WTC11 (cell line): ENCODE data around the gene ELMO1.

Source experiments
- JUN ChIP-seq: sonication (generic); formaldehyde crosslinking; IDR thresholded peaks from 2 replicates; pipeline ENCODE4 v1.8.0; 2023; ENCODE audit warnings: mild to moderate bottlenecking, missing genetic modification reagents
- NR2C2 ChIP-seq: sonication (generic); formaldehyde crosslinking; IDR thresholded peaks from 2 replicates; pipeline ENCODE4 v1.8.0; 2022; ENCODE audit warnings: mild to moderate bottlenecking, missing genetic modification reagents
- SMAD3 ChIP-seq: sonication (generic); formaldehyde crosslinking; IDR thresholded peaks from 2 replicates; pipeline ENCODE4 v1.8.0; 2022; ENCODE audit warnings: missing genetic modification reagents, mild to moderate bottlenecking, borderline replicate concordance
- ZNF232 ChIP-seq: sonication (generic); formaldehyde crosslinking; IDR thresholded peaks from 2 replicates; pipeline ENCODE4 v1.8.0; 2022; ENCODE audit warnings: mild to moderate bottlenecking, missing genetic modification reagents
- TF ChIP-seq, protein P1 (sequence below): sonication (generic); formaldehyde crosslinking; IDR thresholded peaks from 2 replicates; pipeline ENCODE4 v1.8.0; 2022; ENCODE audit warnings: mild to moderate bottlenecking, missing genetic modification reagents
- TF ChIP-seq, protein P2 (sequence below): fragments of 200-600 bp; IDR thresholded peaks from 2 replicates; pipeline ENCODE4 v1.8.0; 2022; ENCODE audit warnings: antibody characterized with exemption
- TF ChIP-seq, protein P3 (sequence below): fragments of 250-450 bp; sonication (Bioruptor Pico); conservative IDR thresholded peaks from 2 replicates; pipeline ENCODE4 v1.9.0; 2021; ENCODE audit warnings: mild to moderate bottlenecking
- TF ChIP-seq, protein P4 (sequence below): fragments of 250-450 bp; sonication (Bioruptor Pico); IDR thresholded peaks from 2 replicates; pipeline ENCODE4 v1.9.0; 2021; ENCODE audit warnings: mild to moderate bottlenecking

DNA sequence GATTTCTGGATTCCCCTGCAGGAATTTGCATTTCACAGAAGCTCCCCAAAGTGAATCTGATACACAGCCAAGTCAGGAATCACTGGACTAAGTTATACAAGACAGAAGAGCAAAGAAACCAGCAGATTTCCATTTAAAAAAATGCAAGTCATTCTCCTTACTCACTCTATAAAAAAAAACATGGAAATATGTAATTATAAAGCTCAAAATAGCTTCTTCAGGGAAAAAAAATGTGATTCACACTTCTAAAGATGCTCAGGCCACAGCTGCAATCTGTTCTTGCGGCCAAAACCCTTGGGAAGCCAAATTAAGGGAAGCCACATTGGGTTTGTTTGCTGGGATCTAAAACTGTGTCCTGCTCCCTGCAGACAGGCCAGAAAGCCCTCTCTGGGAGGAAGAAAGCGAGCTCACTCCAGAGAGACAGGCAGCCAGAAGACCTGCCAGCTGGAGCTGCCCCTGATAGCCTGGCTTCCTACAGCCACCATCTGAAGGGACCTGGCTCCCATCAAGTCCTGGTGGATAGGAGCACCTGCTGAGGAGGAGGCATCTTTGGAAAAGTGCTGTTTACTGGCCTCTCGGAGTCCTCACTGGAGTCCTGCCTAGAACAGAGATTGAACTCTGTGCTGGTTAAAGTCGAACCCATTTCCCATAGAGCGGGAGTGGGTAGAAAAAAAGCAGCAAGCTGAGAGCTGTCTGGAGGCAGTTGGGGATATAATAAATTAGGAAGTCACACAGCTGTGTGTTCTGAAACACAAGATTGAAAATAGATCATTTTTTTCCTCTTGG is 365.2 kb downstream of the ELMO1 start:
- TF ChIP-seq, protein P1, sequence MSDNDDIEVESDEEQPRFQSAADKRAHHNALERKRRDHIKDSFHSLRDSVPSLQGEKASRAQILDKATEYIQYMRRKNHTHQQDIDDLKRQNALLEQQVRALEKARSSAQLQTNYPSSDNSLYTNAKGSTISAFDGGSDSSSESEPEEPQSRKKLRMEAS (CRISPR knock-in tag), result no peak
- no peak for TF ChIP-seq JUN (CRISPR knock-in tag)
- TF ChIP-seq SMAD3 (CRISPR knock-in tag), result no peak
- no peak for TF ChIP-seq NR2C2
- TF ChIP-seq ZNF232 (CRISPR knock-in tag), result no peak
- TF ChIP-seq, protein P2, sequence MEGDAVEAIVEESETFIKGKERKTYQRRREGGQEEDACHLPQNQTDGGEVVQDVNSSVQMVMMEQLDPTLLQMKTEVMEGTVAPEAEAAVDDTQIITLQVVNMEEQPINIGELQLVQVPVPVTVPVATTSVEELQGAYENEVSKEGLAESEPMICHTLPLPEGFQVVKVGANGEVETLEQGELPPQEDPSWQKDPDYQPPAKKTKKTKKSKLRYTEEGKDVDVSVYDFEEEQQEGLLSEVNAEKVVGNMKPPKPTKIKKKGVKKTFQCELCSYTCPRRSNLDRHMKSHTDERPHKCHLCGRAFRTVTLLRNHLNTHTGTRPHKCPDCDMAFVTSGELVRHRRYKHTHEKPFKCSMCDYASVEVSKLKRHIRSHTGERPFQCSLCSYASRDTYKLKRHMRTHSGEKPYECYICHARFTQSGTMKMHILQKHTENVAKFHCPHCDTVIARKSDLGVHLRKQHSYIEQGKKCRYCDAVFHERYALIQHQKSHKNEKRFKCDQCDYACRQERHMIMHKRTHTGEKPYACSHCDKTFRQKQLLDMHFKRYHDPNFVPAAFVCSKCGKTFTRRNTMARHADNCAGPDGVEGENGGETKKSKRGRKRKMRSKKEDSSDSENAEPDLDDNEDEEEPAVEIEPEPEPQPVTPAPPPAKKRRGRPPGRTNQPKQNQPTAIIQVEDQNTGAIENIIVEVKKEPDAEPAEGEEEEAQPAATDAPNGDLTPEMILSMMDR, result no peak
- TF ChIP-seq, protein P3, sequence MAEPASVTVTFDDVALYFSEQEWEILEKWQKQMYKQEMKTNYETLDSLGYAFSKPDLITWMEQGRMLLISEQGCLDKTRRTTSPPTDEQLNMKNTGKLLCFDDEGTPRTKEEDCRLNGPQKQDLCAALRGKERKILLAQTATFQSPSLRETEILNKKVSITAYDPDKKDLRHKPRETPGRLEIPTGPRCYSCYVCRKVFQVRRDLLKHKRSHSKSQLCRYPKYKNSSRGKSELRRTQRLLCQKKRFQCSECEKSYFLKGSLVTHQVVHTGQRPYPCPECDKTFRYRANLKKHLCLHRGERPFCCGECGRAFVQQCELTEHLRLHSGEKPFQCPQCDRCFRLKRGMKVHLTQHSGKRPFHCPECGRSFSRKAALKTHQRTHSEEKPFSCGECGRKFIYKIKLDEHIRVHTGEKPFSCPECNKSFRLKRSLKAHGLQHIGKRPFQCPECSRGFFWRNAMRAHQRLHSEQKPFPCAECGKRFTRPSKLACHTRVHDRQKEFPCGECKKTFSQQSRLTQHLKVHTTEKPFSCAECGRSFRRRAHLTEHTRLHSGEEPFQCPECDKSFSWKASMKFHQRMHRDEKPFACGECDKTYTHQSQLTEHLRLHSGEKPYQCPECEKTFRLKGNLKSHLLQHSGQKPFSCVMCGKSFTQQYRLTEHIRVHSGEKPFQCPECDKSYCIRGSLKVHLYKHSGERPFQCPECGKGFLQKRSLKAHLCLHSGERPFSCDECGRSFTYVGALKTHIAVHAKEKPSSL (CRISPR knock-in tag), result no peak
- TF ChIP-seq, protein P4, sequence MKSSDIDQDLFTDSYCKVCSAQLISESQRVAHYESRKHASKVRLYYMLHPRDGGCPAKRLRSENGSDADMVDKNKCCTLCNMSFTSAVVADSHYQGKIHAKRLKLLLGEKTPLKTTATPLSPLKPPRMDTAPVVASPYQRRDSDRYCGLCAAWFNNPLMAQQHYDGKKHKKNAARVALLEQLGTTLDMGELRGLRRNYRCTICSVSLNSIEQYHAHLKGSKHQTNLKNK, result no peak
